Fibroblast of lung (primary cell): ENCODE data around the gene RPTN. TPM values are rescaled to one million over a fixed set of nuclear protein-coding genes. Genes with fewer than 3 reads are reported as not detected.
A peak's percentile ranks its signal among the peaks of the same experiment; 100 is the strongest.

Source experiments
- DNase-seq, 2 donors: peaks; one replicate each; pipeline versions ENCODE4 v3.0.0 to v3.0.0-alpha.2; 2010; ENCODE audit warnings: low read depth in 2 of 2
- H2AFZ ChIP-seq: 2 replicates; pipeline ENCODE4 v1.5.1; 2012; ENCODE audit warnings: low read length, control low read depth, inconsistent platforms
- H3K27ac ChIP-seq: 2 replicates; pipeline ENCODE4 v1.5.1; 2011; ENCODE audit warnings: low read length, control low read depth; ENCODE audit not compliant: insufficient read depth
- H3K27me3 ChIP-seq: 2 replicates; pipeline ENCODE4 v1.5.1; 2011; ENCODE audit warnings: mild to moderate bottlenecking, low read length; ENCODE audit not compliant: control insufficient read depth, insufficient read depth
- H3K36me3 ChIP-seq: 2 replicates; pipeline ENCODE4 v1.5.1; 2011; ENCODE audit warnings: low read length; ENCODE audit not compliant: control insufficient read depth, insufficient read depth
- H3K4me1 ChIP-seq: 2 replicates; pipeline ENCODE4 v1.5.1; 2011; ENCODE audit warnings: low read length; ENCODE audit not compliant: control insufficient read depth, insufficient read depth; ENCODE audit errors: extremely low read depth
- H3K4me2 ChIP-seq: 2 replicates; pipeline ENCODE4 v1.5.1; 2011; ENCODE audit warnings: low read length, control low read depth; ENCODE audit not compliant: insufficient read depth; ENCODE audit errors: extremely low read depth
- H3K4me3 ChIP-seq, 4 experiments: fragments of 200-600 bp in 1 of 4; sonication (generic) in 1 of 4; replicated peaks in 1 of 4; 2 replicates each; pipeline ENCODE4 v1.5.1; 2011 to 2016; ENCODE audit warnings: low read length in 4 of 4, low read depth in 3 of 4, mild to moderate bottlenecking in 3 of 4, control low read depth in 2 of 4, inconsistent platforms in 1 of 4, mixed read lengths in 1 of 4; ENCODE audit not compliant: insufficient read depth in 1 of 4; ENCODE audit errors: control extremely low read depth in 1 of 4
- H3K79me2 ChIP-seq: 2 replicates; pipeline ENCODE4 v1.5.1; 2012; ENCODE audit warnings: mild to moderate bottlenecking, low read length, inconsistent platforms; ENCODE audit not compliant: control insufficient read depth, insufficient read depth
- H3K9ac ChIP-seq: 2 replicates; pipeline ENCODE4 v1.5.1; 2011; ENCODE audit warnings: mild to moderate bottlenecking, low read length, control low read depth; ENCODE audit not compliant: insufficient read depth
- H3K9me3 ChIP-seq: 2 replicates; pipeline ENCODE4 v1.5.1; 2012; ENCODE audit warnings: low read depth, low read length; ENCODE audit not compliant: control insufficient read depth, insufficient read depth
- H4K20me1 ChIP-seq: 2 replicates; pipeline ENCODE4 v1.5.1; 2011; ENCODE audit warnings: low read length; ENCODE audit not compliant: control insufficient read depth, insufficient read depth; ENCODE audit errors: extremely low read depth
- EZH2 ChIP-seq: IDR thresholded peaks from 2 replicates; pipeline ENCODE4 v1.5.1; 2012; ENCODE audit warnings: low read length, control low read depth, mild to moderate bottlenecking; ENCODE audit errors: missing control alignments
- polyA plus RNA-seq, 2 donors: library from polyadenylated mRNA; depleted of rRNA in 1 of 2; stranded (reverse) in 1 of 2; unstranded in 1 of 2; fragments of >200 nt; gene quantifications; 2 replicates each; pipeline ENCODE4 v1.2.1, GENCODE V29; 2011 to 2012; ENCODE audit warnings: missing spikeins in 1 of 2
- total RNA-seq: library from RNA; depleted of rRNA; stranded (reverse); fragments of >200 nt; gene quantifications from 2 replicates; pipeline ENCODE4 v1.2.1, GENCODE V29; 2014
- TF ChIP-seq, protein P1 (sequence below), 2 donors: IDR thresholded peaks in 1 of 2; conservative IDR thresholded peaks in 1 of 2; 1 replicate in 1 of 2; 2 replicates in 1 of 2; pipeline ENCODE4 v1.5.1; 2011 to 2012; ENCODE audit warnings: low read length in 2 of 2, control low read depth in 1 of 2, inconsistent platforms in 1 of 2, low read depth in 1 of 2, mild to moderate bottlenecking in 1 of 2

RPTN gene
- total and polyA plus RNA-seq, 2 donors (not counting 1 experiment from before 2014, with no cell fraction given): not detected

DNA sequence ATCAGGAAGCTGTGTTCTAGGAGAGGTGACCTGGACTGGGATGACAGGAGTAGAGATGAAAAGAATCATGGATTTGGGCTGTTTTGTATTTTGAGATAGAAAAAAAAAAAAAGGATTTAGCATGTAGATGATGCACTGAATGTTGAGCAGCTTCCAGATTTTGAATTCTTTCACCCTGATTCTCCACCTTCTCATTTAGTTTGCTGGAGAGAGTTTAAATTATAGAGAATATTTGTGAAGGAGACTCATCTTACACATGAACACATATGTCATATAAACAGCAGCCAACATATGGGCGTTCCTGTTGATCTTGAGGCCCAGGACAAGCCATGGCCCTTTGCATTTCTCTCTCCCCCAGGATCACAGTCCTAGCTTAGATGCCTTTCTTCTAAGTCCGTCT, 7.4 kb downstream of the RPTN start:
- Histone ChIP-seq H3K27ac (no peak overlapping the region), H3K79me2 (no peaks in the 10 kb centered on the region), H3K27me3 (no peaks in the 10 kb centered on the region), H4K20me1 (no peaks in the 10 kb centered on the region), H3K9me3 (no peaks in the 10 kb centered on the region), H3K4me3 (no peak overlapping the region), H2AFZ (no peak overlapping the region), H3K36me3 (no peaks in the 10 kb centered on the region), H3K4me2 (no peak overlapping the region), H3K9ac (no peak overlapping the region), H3K4me1 (no peaks in the 10 kb centered on the region)
- DNase-seq: no peak
- no peak for TF ChIP-seq EZH2
- TF ChIP-seq, protein P1, sequence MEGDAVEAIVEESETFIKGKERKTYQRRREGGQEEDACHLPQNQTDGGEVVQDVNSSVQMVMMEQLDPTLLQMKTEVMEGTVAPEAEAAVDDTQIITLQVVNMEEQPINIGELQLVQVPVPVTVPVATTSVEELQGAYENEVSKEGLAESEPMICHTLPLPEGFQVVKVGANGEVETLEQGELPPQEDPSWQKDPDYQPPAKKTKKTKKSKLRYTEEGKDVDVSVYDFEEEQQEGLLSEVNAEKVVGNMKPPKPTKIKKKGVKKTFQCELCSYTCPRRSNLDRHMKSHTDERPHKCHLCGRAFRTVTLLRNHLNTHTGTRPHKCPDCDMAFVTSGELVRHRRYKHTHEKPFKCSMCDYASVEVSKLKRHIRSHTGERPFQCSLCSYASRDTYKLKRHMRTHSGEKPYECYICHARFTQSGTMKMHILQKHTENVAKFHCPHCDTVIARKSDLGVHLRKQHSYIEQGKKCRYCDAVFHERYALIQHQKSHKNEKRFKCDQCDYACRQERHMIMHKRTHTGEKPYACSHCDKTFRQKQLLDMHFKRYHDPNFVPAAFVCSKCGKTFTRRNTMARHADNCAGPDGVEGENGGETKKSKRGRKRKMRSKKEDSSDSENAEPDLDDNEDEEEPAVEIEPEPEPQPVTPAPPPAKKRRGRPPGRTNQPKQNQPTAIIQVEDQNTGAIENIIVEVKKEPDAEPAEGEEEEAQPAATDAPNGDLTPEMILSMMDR (conservative IDR thresholded peaks at IDR 0.05 in 1 of 2, IDR thresholded peaks at IDR 0.05 in 1 of 2; ENCODE audit: low read depth in 1 of 2, low read length in 2 of 2): no peak

DNA sequence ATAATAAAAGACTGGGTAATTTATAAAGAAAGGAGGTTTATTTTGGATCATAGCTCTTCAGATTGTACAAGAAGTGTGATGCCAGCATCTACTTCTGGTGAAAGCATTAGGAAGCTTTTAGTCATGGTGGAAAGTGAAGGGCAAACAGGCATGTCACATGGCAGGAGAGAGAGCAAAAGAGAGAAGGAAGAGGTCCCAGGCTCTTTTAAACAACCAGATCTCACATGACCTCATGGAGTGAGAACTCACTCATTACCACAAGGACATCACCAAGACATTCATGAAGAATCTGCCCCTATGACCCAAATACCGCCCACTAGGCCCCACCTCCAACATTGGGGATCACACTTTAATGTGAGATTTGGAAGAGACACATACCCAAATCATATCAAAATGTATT, 10.0 kb downstream of the RPTN start:
- no peak overlapping the region for H3K4me2 ChIP-seq
- H4K20me1 ChIP-seq: no peaks in the 10 kb centered on the region
- no peak overlapping the region for H3K27ac ChIP-seq
- H3K79me2 ChIP-seq: no peaks in the 10 kb centered on the region
- H3K9ac ChIP-seq: no peak overlapping the region
- DNase-seq: peak in 1 of 2 donors; percentile 44
- no peak overlapping the region for H2AFZ ChIP-seq
- H3K27me3 ChIP-seq: no peaks in the 10 kb centered on the region
- TF ChIP-seq EZH2: no peak
- TF ChIP-seq, protein P1 (conservative IDR thresholded peaks at IDR 0.05 in 1 of 2, IDR thresholded peaks at IDR 0.05 in 1 of 2; ENCODE audit: low read depth in 1 of 2, low read length in 2 of 2): no peak
- H3K4me3 ChIP-seq: no peak overlapping the region
- no peaks in the 10 kb centered on the region for H3K4me1 ChIP-seq
- no peaks in the 10 kb centered on the region for H3K36me3 ChIP-seq
- no peaks in the 10 kb centered on the region for H3K9me3 ChIP-seq

GRCh38 chr1:152148051-152148450, 11.0 kb downstream of the RPTN start:
- Histone ChIP-seq H3K27ac (no peak overlapping the region), H3K9me3 (no peaks in the 10 kb centered on the region), H3K4me3 (no peak overlapping the region), H3K4me2 (no peak overlapping the region), H3K9ac (no peak overlapping the region), H2AFZ (no peak overlapping the region), H3K4me1 (no peaks in the 10 kb centered on the region), H3K79me2 (no peaks in the 10 kb centered on the region), H4K20me1 (no peaks in the 10 kb centered on the region), H3K36me3 (no peaks in the 10 kb centered on the region), H3K27me3 (no peaks in the 10 kb centered on the region)
- DNase-seq: no peak
- TF ChIP-seq, protein P1 (conservative IDR thresholded peaks at IDR 0.05 in 1 of 2, IDR thresholded peaks at IDR 0.05 in 1 of 2; ENCODE audit: low read depth in 1 of 2, low read length in 2 of 2): no peak
- TF ChIP-seq EZH2: no peak
